Skin epidermis (tissue), 12 donors: ENCODE measurements around the gene CLUH.
"Not testable (repeated sequence)": the region's sequence is repeated elsewhere in the genome, so short reads cannot be mapped to it uniquely, and the experiment has no call there.

Source experiments
- H3K27ac ChIP-seq, 21 experiments: fragments of 200-600 bp; sonication (generic) in 11 of 21; one replicate each; pipeline ENCODE4 v1.5.0; 2020; ENCODE audit warnings: mild to moderate bottlenecking in 3 of 21, inconsistent platforms in 2 of 21, moderate library complexity in 2 of 21
- H3K4me3 ChIP-seq, 7 experiments: fragments of 200-600 bp; sonication (generic) in 2 of 7; one replicate each; pipeline ENCODE4 v1.5.0; 2020; ENCODE audit warnings: inconsistent platforms in 2 of 7, mild to moderate bottlenecking in 2 of 7, moderate library complexity in 1 of 7

CLUH gene

GRCh38 chr17:2704890-2705248 is 6.7 kb downstream of the CLUH start:
- Histone ChIP-seq H3K27ac (no peak overlapping the region), H3K4me3 (no peak overlapping the region)

GRCh38 chr17:2704031-2704889 is 7.3 kb downstream of the CLUH start:
- H3K4me3 ChIP-seq = no peak overlapping the region
- H3K27ac ChIP-seq = no peak overlapping the region

DNA sequence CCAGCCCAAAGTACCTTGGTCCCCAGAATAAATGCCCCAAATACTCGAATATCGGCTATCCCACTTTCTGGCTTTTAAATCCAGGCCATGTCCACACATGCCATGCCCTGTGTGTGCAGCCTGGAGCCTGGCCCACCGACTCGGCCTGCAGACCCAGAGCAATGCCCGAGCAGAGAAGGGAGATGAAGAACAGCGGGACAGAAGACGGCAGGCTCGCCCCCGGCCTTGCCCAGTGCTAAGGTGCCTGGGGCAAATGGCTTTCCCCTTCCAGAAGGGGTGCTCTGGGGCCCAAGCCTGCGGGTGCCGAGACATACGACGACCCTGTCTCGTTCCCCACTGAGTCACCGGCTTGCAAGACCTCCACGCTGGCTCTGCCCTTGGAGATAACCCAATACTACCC is 8.0 kb downstream of the CLUH start:
- H3K4me3 ChIP-seq = no peak overlapping the region
- no peak overlapping the region for H3K27ac ChIP-seq

DNA sequence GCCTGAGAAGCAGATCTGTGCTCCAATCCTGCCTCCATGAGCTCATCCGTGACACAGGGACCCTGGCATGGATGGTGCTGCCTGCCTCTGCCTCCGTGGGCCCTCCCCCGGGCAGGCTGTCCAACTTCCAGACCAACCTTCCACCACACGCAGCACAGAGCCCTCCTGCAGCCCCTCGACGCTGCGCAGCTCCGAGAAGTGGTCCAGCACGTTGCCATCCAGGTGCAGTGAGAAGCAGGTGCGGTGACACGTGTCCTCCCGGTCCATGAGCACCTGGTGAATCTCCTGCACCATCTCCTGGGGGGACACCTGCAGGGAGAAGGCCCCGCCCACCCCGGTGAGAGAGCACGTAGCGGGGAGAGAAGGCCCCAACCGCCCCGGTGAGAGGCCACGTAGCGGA is 8.4 kb downstream of the CLUH start:
- H3K4me3 ChIP-seq = no peak overlapping the region
- no peak overlapping the region for H3K27ac ChIP-seq

DNA sequence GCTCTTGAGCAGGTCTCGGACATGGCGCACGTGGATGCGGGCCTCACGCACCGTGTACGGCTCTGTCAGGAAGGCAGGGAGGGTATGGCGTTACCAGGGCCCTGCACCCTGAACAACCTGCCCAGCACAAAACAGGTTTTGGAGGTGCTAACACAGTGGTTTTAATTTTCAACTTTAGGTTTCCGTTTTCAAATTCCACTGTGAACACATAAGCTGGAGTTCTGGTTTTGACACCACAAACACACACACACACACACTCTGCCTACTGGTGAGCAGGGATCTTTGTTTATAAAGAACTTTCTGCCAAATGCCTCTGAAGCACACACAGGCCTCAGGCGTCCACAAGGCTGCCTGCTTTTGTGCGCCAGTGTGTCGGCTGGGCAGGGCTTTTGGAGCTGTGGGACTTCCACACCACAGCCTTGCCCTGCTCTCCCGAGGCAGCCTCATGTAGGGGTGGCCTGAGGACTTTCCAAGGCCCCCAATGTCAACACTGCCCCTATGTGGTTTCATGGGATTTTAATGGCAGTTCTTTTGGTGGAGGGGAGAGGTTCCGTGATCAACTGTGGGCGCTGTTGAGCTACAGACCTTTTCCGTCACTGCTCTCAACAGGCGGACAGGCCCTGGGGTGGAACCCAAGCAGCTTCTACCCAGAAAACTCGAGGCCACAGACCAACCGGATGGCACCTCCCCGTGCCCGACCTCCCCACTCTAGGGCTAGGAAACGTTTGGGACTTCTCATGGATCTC is 9.4 kb downstream of the CLUH start:
- Histone ChIP-seq H3K4me3 (no peak overlapping the region), H3K27ac (no peak overlapping the region)

DNA sequence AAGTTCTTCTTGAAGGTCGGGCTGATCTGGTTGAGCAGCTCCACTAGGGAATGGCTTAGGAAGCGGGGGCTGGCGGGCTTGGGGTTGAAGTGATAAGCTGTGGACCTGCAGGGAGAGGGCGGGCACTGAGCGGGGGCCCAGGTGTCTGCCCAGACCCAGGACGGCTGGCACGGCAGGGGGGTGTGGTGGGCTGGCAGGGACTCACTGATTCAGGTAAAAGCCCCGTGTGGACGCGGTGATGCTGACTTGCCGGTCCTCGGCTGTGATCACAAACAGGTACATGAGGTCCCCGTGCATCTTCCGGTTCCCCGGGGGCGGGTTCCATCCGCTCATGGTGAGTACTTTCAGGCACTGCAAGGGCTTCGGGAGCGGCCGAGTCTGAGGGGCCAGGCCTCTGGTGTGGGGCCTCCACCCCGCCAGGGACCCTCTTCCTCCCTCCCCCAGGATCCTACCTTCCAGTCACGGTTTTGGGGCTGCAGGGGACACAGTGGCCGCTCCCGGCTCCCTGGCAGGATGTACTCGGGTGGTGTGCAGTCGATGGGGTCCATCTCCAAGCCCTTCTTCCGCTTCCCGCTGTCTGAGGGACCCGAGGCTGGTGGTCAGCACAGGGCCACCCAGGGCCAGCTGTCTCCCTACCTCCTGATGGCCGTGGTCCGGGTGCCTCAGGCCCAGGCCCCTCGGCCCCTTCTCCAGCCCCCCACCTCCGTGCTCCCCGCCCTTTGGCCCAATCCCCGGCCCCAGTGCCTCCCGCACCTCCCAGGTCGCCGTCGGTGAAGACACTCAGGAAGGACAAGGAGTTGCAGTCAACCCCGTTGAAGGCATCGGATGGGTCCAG is 10.2 kb downstream of the CLUH start:
- H3K27ac ChIP-seq = no peak overlapping the region
- H3K4me3 ChIP-seq = no peak overlapping the region

GRCh38 chr17:2700491-2701141 is 10.9 kb downstream of the CLUH start:
- H3K27ac ChIP-seq = no peak overlapping the region

DNA sequence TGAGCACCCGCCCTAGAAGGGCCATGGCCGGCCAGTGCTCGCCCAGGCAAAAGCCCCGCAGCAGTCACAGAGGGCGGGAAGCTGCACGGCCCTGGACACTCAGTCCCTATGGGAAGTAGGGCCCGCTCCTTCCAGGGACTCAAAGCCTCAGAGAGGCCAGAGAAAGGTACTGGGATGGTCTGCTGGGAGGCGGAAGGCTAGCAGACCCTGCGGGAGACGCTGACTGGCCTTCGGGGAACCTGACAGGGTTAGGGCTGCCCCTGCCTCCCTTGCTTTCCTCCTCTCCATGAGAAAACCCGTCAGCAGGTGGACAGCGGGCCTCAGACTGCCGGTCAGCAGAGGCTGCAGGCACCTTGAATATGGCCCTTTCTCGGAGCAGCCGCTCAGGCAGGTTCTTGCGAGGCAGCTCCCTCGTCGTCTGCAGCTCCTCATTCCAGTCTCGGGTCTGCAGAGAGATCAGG is 11.5 kb downstream of the CLUH start:
- H3K4me3 ChIP-seq = no peak overlapping the region
- H3K27ac ChIP-seq = no peak overlapping the region

More at GRCh38 chr17:2700491-2701141, 10.9 kb downstream of the CLUH start:
- no peak overlapping the region for H3K4me3 ChIP-seq

DNA sequence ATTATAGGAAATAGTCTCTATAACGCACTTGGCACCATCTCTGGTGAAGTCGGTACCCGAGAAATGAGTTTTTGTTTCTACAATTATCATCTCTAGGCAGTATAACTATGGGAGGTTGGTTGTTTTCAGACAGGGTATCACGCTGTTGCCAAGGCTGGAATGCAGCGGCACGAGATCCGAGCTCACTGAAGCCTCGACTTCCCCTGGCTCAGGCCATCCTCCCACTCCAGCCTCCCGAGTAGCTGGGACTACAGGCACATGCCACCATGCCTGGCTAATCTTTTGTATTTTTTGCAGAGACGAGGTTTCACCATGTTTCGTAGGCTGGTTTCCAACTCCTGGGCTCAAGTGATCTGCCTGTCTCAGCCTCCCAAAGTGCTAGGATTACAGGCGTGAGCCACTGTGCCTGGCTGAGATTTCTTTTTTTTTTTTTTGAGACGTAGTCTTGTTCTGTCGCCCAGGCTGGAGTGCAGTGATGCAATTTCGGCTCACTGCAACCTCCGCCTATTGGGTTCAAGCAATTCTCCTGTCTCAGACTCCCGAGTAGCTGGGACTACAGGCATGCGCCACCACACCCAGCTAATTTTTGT is 12.3 kb downstream of the CLUH start:
- H3K27ac ChIP-seq, H3K4me3 ChIP-seq: not testable (repeated sequence)

DNA sequence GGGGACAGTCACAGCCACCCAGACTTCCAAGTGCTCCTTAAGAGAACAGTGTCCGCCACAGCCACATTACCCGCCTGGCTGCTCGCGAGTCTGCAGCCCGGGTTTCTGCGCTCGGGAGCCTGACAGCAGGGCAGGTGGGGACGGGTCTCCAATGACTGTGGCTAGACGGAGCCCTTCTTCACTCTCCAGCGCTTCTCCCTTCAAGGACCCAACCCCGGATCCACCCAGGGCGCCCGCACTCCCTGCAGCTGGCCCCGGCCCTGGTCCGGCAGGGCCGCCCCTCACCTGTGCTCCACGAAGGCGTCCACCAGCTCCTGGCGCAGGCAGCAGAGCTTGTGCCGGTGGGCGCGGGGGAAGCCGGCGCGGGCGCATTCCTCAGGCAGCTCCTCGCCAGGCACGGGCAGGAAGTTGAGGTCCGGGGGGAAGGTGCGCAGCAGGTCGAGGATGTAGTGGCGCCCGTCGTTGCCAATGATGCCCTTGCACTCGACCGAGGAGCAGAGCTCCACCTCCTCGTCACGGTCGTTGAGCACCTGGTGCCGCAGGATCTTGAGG is 13.9 kb downstream of the CLUH start:
- Histone ChIP-seq H3K4me3 (no peak overlapping the region), H3K27ac (no peak overlapping the region)

- H3K4me3 ChIP-seq = no peak overlapping the region
- H3K27ac ChIP-seq = no peak overlapping the region
Measured at GRCh38 chr17:2695961-2696760, 15.4 kb downstream of the CLUH start.

- H3K4me3 ChIP-seq = no peak overlapping the region
- H3K27ac ChIP-seq = no peak overlapping the region
Measured at GRCh38 chr17:2695243-2695960, 16.2 kb downstream of the CLUH start.

- Histone ChIP-seq H3K4me3 (no peak overlapping the region), H3K27ac (no peak overlapping the region)
Measured at GRCh38 chr17:2694381-2695242, 17.0 kb downstream of the CLUH start.

GRCh38 chr17:2693561-2694380 is 17.8 kb downstream of the CLUH start:
- no peak overlapping the region for H3K4me3 ChIP-seq
- H3K27ac ChIP-seq = no peak overlapping the region

DNA sequence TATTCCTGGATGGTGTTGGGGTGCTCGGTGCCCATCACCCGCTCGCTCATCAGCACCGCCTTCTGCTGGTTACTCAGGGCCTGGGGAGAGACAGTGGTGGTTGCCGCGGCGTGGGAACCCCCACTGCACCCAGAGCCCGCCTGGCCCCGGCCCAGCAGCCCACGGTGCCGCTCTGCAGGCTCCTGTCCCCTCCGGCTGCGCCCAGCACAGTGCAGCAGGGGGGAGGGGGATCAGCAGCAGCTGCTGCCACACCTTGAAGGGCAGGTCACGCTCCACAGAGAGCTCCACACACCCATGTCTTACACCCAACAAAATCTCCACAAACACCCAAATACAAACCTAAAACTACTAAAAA is 18.8 kb downstream of the CLUH start:
- Histone ChIP-seq H3K27ac (no peak overlapping the region), H3K4me3 (no peak overlapping the region)
